Anterior cingulate cortex (tissue), 58 donors: ENCODE measurements around the gene DLST.
A peak's percentile ranks its signal among the peaks of the same experiment; 100 is the strongest.

Experiments used
- DNase-seq, 58 donors: peaks; one replicate each; lab custom pipeline; 2025; lab: John Stamatoyannopoulos, UW

The DLST gene

DNA sequence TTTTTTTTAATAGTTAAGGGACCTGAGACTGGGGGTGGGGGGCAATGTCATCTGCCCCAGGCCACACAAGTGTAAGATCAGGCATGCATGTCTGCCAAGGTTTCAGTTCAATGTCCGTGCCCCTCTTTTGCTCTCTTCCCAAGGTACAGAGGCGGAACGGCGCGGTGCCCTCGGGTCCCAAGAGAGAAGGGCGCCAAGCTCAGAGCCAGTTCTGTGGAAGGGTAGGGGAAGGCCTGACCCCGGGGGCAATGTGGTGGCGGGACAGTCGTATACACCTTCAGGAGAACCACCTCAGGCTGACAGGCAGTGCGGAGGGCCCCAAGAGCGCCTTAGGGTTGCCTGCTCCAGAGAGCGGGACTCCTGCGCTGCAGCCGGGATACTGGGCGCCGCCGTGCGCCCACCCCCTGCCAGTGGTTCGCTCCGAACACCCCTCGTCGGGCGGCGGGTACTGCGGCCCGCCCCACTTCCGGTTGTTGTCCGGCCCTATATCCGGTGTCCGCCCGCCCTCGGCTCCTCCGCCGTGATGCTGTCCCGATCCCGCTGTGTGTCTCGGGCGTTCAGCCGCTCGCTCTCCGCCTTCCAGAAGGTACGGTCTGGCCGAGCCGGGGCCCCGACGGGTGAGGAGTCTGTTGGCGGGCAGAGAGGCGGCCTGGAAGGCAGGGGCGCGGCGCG lies at the start of gene DLST:
Gene DLST, plus strand, starts transcription at position 486 of the 672 bp plus-strand sequence. Its CDS starts 38 bp downstream, at position 524.
- peak in 57 of 58 donors; percentile 37 to 88 (median 77) for DNase-seq

DNA sequence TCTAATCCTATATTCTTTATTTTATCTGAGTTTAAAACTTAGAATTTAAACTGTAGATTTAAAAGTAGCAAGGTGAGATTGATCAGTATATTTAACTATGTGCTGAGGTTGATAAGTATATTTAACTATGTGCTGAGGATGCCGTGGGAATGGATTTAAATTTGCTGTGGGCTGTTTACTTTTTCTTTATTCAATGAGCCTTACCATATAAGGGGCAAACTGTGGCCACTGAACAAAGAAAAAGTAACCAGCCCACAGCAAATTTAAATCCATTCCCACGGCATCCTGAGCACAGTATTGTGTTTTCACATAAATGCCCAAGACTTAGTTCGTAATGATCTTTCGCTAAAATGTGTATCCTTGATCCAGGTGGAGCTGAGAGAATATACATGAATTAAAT lies 48.9 kb upstream of the DLST start:
- DNase-seq: no peak

DNA sequence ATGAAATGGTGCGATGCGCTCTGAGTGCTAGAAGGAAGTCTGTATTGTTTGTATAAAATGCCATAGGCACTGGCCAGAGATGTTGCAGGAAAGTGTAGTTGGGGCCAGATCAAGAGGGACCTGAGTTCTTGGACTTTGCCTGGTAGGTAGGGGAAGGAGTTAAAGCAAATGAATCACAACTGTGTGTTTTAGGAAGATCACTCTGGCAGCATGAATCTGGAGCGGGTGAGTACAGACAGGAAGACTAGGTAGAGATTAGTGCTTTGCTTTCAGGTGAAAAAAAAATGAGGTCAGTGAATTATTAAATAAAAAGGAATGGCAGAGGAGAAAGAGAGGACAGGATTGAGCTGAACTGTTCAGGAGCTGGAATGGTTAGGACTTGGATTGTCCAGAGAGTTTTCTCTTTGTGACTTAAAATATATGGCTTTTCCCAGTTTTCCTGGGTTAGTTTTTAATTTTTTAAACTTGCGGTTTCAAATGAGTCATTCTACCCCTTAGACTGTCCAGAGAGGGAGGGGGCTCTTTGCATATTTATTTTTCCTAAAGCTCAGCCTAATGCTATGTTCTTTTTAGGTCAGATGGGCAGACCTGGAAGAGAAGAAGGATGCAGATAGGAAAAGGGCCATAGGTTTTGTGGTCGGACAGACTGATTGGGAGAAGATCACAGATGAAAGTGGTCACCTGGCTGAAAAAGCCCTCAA lies 46.9 kb upstream of the DLST start:
- no peak for DNase-seq

DNA sequence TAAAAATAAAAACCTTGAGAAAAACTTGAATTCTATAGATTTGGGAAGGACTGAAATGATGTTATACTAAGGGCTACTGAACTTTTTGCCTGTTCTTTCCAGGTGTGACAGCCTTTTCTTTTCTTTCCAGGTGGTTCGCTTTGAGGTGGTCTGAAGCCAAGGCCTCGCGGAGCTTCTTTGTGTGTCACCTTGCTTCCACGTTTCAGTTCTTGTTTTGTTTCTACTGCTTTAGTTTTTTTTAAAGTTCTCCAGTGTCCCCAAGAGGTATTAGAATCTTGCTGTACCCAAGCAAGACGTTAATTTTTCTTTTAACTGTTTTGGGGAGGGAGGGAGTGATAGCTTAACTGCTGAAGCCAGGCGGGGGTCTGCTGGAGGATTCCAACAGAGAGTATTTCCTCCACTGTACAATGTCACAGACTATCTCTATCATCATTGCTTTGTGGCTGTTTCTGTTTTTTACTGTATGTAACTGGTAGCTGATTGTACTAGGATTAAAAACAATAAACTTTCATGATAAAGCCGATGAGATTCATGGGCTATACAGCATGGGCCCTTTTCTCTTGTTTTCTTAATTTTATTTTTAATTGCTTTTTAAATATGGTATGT lies 46.0 kb upstream of the DLST start:
- no peak for DNase-seq

DNA sequence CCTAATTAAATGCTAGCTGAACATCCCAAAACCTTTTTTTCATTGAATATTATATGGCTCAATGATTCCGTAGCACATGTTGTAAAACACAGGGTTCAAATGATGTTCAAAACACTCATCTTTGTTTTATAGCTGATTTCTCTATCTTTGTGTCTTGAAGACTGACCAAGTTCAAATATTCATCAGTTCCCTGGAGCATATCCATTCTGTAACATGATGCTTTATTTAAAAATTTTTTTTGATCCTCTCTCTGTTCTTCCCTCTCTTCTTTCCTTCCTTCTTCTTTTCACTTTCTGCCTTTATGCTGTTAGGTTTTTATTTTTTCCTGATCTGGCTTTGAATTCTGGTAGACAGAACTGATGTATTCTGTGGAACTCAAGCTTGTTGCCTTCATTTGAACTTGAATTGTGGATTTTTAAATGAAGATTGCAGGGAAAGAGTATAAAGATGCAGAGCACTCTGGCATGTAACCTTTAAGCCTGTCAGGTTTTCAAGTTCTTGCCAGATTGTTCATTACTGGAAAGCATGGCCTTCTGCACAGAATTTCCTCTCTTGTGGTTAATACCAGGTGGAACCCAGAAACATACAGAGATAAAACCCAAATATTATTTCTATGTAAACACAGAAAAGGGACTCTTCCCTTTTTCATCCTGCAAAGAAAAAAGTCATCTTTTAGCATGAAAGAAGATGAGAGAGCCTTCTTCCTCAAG lies 45.3 kb upstream of the DLST start:
- no peak for DNase-seq

DNA sequence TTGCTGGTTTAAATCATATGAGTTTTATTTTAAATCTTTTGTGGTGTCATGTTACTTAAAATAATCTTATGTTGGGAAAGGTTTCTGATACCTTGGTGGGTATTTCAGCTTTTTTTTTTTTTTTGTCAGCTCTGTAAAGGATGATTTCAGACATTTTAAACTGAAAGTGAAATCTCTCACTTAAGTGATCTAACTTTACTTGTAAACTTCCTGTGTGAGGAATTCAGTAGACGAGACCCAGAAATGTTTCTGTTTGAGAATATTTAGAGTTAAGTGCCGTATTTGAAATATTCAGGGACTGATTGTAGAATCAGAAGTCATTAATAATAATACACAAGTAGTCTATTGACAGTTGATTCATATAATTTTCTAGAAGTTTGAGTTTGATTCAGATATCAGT lies 43.5 kb upstream of the DLST start:
- DNase-seq: no peak

DNA sequence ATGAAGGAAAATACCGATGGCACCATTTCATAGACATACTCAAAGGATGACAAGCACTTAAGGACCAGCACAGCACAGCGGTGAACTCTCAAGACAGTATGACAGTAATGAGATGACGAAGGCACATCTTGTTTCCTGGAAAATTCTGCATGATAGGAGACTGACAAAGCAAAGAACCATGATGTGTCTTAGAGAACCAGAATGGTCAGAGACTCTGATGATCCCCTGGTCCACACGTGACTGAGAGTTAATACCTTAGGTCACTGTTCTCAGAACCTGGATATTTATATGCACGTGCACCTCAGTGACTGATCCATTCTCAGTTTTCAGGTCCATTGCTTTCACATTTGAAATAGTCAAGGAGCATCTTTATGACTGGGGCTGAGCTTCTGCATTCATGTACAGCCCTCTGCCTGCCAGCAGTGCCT lies 41.1 kb upstream of the DLST start:
- no peak for DNase-seq

DNA sequence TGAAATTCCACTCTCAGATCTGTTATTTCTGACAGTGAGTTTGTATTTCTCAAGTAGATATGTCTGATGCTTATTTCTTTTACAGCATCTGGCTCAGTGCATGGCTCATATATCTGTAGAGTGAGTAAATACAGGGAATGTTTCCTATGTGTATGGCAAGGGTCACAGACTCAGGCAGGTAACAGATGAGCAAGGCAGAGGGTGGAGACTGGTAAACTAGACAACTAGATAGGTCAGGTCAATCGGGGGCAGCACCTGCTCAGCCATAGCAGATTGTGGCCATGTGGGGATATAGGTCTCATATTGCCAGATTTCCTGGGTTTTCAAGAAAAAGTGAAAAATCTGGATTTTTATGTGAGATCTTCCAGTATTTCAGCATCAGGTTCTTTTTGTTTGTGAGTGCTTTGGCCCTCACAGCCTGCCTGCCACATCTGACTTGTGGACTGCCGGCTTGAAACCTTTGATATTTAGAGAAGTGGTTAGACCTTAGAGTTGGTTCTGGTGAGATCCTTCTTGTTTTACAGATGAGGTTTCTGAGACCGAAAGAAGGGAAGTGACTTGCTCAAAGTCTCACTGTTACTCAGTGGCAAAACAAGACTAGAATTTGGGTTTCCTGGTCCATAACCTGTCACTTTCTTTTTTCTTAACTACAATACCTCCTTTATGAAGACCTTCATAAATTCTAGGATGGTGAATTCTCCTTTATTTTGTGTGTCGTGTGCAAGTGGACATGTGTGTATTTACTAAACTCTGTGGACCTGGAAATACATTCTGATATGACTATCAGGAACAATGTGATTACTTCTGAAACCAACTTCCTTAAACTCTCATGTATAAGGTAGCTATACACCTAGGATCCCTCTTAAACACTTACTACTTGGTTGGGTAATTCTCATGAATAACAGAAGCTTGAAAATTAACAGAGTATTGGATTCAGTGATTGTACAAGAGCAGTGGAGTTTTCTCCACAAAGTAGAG lies 40.2 kb upstream of the DLST start:
- DNase-seq: no peak

DNA sequence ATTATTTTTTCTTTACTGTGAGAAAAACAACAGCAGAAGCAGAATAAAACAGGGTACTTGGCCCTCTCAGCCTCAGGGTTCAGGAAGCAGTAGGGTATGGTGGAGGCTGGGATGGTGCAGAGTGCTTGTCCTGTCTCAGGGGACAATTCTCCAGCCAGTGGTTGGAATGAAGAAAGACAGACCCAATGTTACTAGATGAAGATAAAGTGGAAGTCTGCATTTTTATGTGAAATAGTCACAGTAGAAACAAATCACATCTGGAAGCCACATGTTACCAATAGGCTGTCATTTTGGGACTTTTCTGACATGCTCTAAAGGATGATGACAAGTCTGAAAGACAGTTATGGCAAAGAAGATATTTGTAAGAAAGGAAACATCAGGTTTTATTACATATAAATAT lies 38.1 kb upstream of the DLST start:
- DNase-seq: no peak

DNA sequence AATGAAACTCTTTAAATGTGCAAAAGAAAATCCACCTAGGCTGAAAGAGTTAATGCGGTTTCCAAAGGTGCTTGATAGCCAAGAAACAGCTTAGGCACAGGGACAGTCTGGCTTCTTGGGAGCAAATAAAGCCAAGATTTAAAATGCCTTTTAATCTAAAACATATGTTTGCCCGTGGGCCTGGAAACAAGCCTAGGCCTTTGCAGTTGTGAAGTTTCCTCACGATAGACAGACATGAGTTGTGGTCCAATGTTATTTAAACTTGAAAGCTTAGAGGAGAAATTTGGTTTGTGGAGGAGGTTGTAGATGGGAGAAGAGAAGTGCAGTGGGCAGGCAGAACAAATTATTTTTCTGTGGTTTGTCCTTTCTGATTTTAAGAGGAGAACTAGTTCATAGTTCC lies 35.5 kb upstream of the DLST start:
- DNase-seq: no peak

DNA sequence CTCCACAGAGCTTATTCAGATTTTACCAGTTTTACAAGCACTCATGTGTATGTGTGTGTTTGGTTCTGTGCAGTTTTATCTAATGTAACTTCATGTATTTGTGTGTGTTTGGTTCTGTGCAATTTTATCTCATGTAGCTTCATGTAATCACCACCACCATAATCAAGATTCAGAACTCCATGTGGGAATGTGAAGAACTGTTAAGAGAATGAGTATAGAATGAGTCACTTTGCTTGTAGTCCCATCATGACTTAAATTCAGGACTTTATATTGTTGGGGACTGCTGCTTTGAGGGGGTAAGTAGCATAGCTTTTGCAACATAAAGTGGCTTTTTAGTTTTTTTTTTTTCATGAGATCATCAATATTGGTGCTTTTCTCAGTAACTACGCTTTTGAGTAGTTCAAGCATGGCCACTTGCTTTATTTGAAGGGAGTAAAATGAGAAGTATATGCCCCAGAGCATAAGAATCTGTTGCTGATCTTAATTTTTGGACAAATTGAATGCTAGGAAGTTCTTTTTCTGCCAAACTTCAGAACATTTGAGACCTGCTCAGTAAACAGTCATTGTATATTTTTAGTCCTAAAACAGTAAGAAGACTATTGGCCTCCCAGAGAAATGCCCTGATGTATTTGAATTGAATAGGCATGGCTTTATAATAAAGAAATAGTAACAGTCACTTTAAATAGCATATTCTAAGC lies 34.6 kb upstream of the DLST start:
- DNase-seq: no peak

DNA sequence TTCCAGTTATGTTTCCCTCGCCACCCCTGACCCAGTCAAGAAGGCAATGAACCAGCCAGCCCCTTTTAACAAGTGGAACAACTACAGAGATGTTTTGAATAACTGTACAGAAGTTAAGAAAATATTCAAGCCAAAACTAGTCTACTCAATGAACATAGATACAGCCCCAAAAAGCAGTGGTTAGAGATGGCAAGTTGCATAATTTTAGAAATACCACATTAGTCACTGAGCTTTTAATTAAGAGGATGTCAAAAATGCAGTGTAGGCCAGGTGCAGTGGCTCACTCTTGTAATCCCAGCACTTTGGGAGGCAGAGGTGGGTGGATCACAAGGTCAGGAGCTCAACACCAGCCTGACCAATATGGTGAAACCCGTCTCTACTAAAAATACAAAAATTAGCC lies 32.9 kb upstream of the DLST start:
- DNase-seq: no peak

DNA sequence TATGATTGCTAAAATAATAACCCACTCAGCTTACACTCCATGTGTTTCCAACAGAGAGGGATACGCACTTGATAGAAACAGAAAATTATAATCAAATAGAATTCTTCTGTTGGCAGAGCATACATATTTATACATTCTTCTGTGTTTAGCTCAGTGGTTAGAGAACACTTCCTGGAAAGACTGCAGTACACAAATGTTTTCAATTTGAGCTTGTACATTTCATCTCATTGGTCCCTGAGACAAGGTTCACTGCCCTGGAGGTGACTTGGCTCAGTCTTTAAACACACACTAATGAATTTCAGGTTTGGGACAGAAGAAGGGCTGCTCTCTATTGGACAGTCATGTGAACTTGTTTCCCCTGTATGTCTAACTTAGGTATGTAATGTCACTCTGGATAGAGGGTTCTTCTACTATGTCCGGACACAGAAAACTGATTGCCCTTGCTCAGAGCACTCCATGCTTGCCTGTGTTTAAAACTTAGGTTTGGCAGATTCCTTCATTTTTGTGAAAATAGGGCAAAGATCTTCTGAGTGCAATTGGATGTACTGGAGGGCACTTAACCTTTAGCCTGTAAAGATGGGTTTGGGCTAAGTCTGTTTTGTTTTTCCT lies 28.7 kb upstream of the DLST start:
- no peak for DNase-seq

DNA sequence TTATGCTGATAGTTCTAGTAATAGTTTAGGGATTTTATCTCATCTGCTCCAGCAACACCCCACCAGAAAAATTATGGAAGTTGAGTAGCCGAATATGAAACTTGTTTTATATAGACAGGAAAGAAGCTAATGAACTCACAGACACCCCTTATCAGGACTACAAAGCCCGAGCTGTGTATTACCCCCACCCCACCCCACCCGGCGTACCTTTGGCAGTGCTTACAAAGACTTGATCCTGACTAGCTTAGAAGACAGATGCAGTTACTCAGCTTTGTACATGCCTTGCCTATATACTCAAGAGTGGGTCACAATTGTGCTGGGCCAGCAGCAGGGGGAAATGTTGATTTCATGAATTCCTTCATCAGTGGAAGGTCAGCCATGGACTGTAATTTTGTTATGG lies 28.1 kb upstream of the DLST start:
- DNase-seq: no peak

DNA sequence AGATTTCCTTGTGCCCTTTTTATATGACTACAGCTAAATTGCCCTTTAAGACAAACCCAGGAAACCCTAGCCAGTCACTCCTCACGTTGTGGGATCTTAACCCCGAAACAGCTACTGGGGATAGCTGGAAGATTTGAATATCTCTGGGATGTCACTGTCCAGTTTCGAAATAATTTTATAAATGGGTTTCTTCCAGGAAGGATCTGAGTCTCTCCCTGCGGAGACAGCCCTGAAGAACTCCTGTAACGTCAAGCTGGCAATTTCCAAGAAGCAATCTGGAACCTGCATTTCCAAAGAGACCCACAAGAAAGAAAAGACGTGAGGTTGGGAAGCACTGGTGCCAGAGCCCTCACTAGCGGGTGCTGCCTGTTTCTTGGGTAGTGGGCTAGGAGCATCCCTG lies 26.7 kb upstream of the DLST start:
- DNase-seq: no peak

DNA sequence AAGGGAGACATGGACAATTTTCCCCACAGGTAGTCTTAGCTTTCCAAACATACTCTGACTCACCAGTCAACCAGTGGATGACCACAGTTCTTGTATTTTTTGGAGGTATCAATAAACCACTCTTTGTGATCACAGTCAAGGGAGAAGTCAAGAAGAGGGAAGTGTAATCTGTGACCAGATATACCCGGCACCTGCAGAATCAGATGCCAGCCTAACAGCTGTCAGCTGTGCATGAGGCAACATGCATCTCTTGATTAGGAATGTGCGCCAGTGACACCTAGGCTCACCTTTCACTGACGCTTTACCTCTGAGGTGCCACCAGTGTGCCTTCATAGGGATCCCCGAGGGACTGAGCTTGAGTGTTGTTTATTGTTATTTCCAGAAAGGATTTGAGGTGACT lies 25.8 kb upstream of the DLST start:
- no peak for DNase-seq

DNA sequence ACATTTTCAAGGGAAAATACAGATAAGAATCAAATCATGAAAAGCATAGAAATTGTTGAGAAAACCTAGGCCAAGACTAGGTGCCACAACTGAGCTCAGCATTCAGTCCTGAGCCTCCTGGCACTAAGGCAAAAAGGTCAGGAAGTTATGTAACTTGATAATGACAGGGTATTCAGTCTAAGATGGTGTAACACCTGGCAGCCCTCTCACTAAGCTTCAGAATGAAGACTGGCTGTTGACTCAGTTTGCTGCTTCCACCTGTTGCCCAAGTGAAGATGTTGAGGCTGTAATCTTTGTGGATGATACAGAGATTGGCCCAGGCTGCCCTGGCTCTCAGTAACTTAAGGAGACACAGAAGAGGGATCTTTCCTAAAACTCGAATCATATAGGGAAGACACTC lies 25.4 kb upstream of the DLST start:
- DNase-seq: no peak

DNA sequence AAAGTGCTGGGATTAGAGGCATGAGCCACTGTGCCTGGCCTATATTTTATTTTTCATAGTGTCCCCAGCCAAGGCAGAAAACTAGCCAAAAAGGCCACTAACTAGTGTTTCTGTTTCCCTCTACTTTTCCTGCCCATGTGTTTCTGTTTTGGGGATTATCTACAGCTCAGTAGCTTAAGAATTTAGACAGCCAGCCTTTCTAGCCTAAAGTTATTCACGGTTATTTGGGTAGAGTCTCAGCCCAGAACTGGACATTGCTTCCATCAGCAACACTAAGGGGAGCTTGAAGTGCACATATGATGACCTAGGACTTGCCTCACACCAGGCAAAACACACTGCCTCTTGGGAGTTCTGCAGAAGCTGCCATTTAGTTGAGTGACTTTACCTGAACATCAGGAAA lies 23.7 kb upstream of the DLST start:
- no peak for DNase-seq
